Aorta (tissue), 5 donors: Measurements from ENCODE around the gene SERHL2. TPM values are rescaled to one million over a fixed set of nuclear protein-coding genes. Genes with fewer than 3 reads are reported as not detected.
"Not testable (repeated sequence)": the region's sequence is repeated elsewhere in the genome, so short reads cannot be mapped to it uniquely, and the experiment has no call there.

Experiments used
- ATAC-seq: fragments of 200-7000 bp; cut with Tn5 transposase; one replicate; pipeline ENCODE4 v1.9.1; 2022; ENCODE audit warnings: moderate library complexity; ENCODE audit not compliant: low FRiP score
- DNase-seq, 2 donors: peaks; one replicate each; pipeline ENCODE4 v3.0.0-alpha.2; 2020
- H3K27ac ChIP-seq, 2 donors: one replicate each; pipeline ENCODE4 v1.5.1; 2013; ENCODE audit warnings: low read length in 2 of 2, mild to moderate bottlenecking in 2 of 2, moderate library complexity in 2 of 2, control low read depth in 1 of 2, inconsistent platforms in 1 of 2, low read depth in 1 of 2
- H3K27me3 ChIP-seq, 2 donors: one replicate each; pipeline ENCODE4 v1.6.1; 2013; ENCODE audit warnings: control low read depth in 1 of 2, low read length in 1 of 2, mild to moderate bottlenecking in 1 of 2, moderate library complexity in 1 of 2; ENCODE audit not compliant: insufficient read depth in 2 of 2, control insufficient read depth in 1 of 2
- H3K36me3 ChIP-seq, 2 donors: one replicate each; pipeline ENCODE4 v1.6.1; 2013; ENCODE audit warnings: control low read depth in 1 of 2, low read length in 1 of 2, mild to moderate bottlenecking in 1 of 2; ENCODE audit not compliant: insufficient read depth in 2 of 2, control insufficient read depth in 1 of 2
- H3K4me1 ChIP-seq, 2 donors: one replicate each; pipeline ENCODE4 v1.6.1; 2013; ENCODE audit warnings: low read length in 2 of 2, control low read depth in 1 of 2, mild to moderate bottlenecking in 1 of 2, moderate library complexity in 1 of 2; ENCODE audit not compliant: insufficient read depth in 2 of 2, control insufficient read depth in 1 of 2
- H3K4me3 ChIP-seq, 2 donors: one replicate each; pipeline ENCODE4 v1.5.1; 2013; ENCODE audit warnings: low read length in 2 of 2, control low read depth in 1 of 2, mild to moderate bottlenecking in 1 of 2
- H3K9me3 ChIP-seq: one replicate; pipeline ENCODE4 v1.6.1; 2013; ENCODE audit warnings: mild to moderate bottlenecking, low read length; ENCODE audit not compliant: control insufficient read depth
- WGBS, 2 donors: extraction: QIAGEN DNeasy Blood & Tissue Kit; methylation state at CpG; one replicate each; pipeline ENCODE4 v1.1.7; 2013; 5-methylcytosine and 5-hydroxymethylcytosine counted together
- intact Hi-C, 2 donors: fragments of 100-400 bp; cut with DNase I; formaldehyde crosslinking; loops; one replicate each; pipeline versions ENCODE4 v1.14.2 to v1.15.0; 2022
- polyA plus RNA-seq, 2 donors: library from polyadenylated mRNA; stranded (reverse); fragments of 200-250 nt; gene quantifications; one replicate each; pipeline ENCODE4 v1.2.3, GENCODE V29; 2013
- total RNA-seq, 2 donors: library from RNA; stranded (reverse); fragmentation: NEBNext Ultra II Directional; extraction: Animal tissue kit (Norgen Biotek cat#: 25700); gene quantifications; one replicate each; pipeline ENCODE4 v1.2.1, GENCODE V29; 2021
- donor health status: healthy with polysubstance abuse.
- donor health status: Bipolar disorder and iron deficiency.
- donor health status: DM: no; HTN: no; CAD: no.
- donor health status: DM: no; HTN: no; CAD: no.
- donor health status: DM: yes; HTN: yes; CAD: no.

Gene SERHL2
- total and polyA plus RNA-seq, 4 donors, result 1.6 to 4.2 (median 2.5) TPM

- no peak for DNase-seq
- Histone ChIP-seq H3K4me1 (no peaks in the 10 kb centered on the region), H3K27ac (no peak overlapping the region), H3K9me3 (no peaks in the 10 kb centered on the region), H3K36me3 (peaks cover 8 to 9% of the 10 kb centered on the region in 2 donors), H3K4me3 (no peak overlapping the region), H3K27me3 (no peaks in the 10 kb centered on the region)
- intact Hi-C loops, result no loop called here
- 77 to 87% methylated on average over 2 of the region's 2 CpGs for WGBS, 2 donors
- ATAC-seq, result no peak
Observed at GRCh38 chr22:42603427-42603826, 49.7 kb downstream of the SERHL2 start.

GRCh38 chr22:42604403-42604802, 50.6 kb downstream of the SERHL2 start:
- Histone ChIP-seq H3K27ac (no peak overlapping the region), H3K36me3 (peaks cover 5 to 8% of the 10 kb centered on the region in 2 donors), H3K9me3 (no peaks in the 10 kb centered on the region), H3K27me3 (no peaks in the 10 kb centered on the region), H3K4me1 (no peaks in the 10 kb centered on the region), H3K4me3 (no peak overlapping the region)
- no peak for ATAC-seq
- 46 to 54% methylated on average over 3 of the region's 3 CpGs for WGBS, 2 donors
- intact Hi-C loops, result no loop called here
- no peak for DNase-seq

GRCh38 chr22:42607641-42608040, 53.9 kb downstream of the SERHL2 start:
- DNase-seq, H3K9me3 ChIP-seq, intact Hi-C loops, H3K27me3 ChIP-seq, H3K36me3 ChIP-seq, ATAC-seq, H3K4me3 ChIP-seq, H3K27ac ChIP-seq, H3K4me1 ChIP-seq: not testable (repeated sequence)
- 94% methylated on average over 30 to 31 of the region's 31 CpGs for WGBS, 2 donors

GRCh38 chr22:42608136-42608822, 54.5 kb downstream of the SERHL2 start:
- Histone ChIP-seq H3K4me3 (no peak overlapping the region), H3K27ac (no peak overlapping the region), H3K27me3 (no peaks in the 10 kb centered on the region), H3K9me3 (no peaks in the 10 kb centered on the region), H3K36me3 (no peaks in the 10 kb centered on the region), H3K4me1 (no peaks in the 10 kb centered on the region)
- DNase-seq, result no peak
- intact Hi-C loops, result no loop called here
- ATAC-seq, result no peak
- 79 to 81% methylated on average over 11 of the region's 11 CpGs for WGBS, 2 donors

GRCh38 chr22:42608823-42609361, 55.1 kb downstream of the SERHL2 start:
- H3K4me1 ChIP-seq, result no peaks in the 10 kb centered on the region
- H3K4me3 ChIP-seq, result no peak overlapping the region
- no peak overlapping the region for H3K27ac ChIP-seq
- H3K9me3 ChIP-seq, result no peaks in the 10 kb centered on the region
- 49 to 55% methylated on average over 11 of the region's 11 CpGs for WGBS, 2 donors
- intact Hi-C loops, result no loop called here
- DNase-seq, result no peak
- H3K27me3 ChIP-seq, result no peaks in the 10 kb centered on the region
- no peaks in the 10 kb centered on the region for H3K36me3 ChIP-seq
- no peak for ATAC-seq

GRCh38 chr22:42610186-42610585, 56.4 kb downstream of the SERHL2 start:
- intact Hi-C loops, result no loop called here
- H3K9me3 ChIP-seq, result no peaks in the 10 kb centered on the region
- ATAC-seq, result no peak
- no peaks in the 10 kb centered on the region for H3K4me1 ChIP-seq
- 69 to 74% methylated on average over 5 of the region's 5 CpGs for WGBS, 2 donors
- no peak overlapping the region for H3K4me3 ChIP-seq
- no peaks in the 10 kb centered on the region for H3K36me3 ChIP-seq
- no peak for DNase-seq
- H3K27ac ChIP-seq, result no peak overlapping the region
- H3K27me3 ChIP-seq, result peaks cover 0 to 1% of the 10 kb centered on the region in 2 donors

GRCh38 chr22:42611051-42611450, 57.3 kb downstream of the SERHL2 start:
- intact Hi-C loops, result no loop called here
- no peaks in the 10 kb centered on the region for H3K36me3 ChIP-seq
- 73 to 78% methylated on average over 1 of the region's 1 CpG for WGBS, 2 donors
- ATAC-seq (no peak), DNase-seq (no peak)
- H3K4me1 ChIP-seq, result no peaks in the 10 kb centered on the region
- no peaks in the 10 kb centered on the region for H3K9me3 ChIP-seq
- H3K4me3 ChIP-seq, result no peak overlapping the region
- H3K27ac ChIP-seq, result no peak overlapping the region
- peaks cover 0 to 5% of the 10 kb centered on the region in 2 donors for H3K27me3 ChIP-seq

GRCh38 chr22:42612336-42612735, 58.6 kb downstream of the SERHL2 start:
- H3K4me1 ChIP-seq, result no peaks in the 10 kb centered on the region

GRCh38 chr22:42613872-42614301, 60.1 kb downstream of the SERHL2 start:
- intact Hi-C loops, result no loop called here
- peak overlapping the region; percentile 43 to 85 for H3K27ac ChIP-seq
- peak overlapping the region; percentile 51 to 81 for H3K4me3 ChIP-seq
- no peaks in the 10 kb centered on the region for H3K9me3 ChIP-seq
- H3K36me3 ChIP-seq, result no peaks in the 10 kb centered on the region
- no peaks in the 10 kb centered on the region for H3K4me1 ChIP-seq
- 0% methylated on average over 10 of the region's 10 CpGs for WGBS, 2 donors
- DNase-seq, result peak in 1 of 2 donors; percentile 61
- no peak for ATAC-seq
- H3K27me3 ChIP-seq, result peaks cover 0 to 5% of the 10 kb centered on the region in 2 donors

More at GRCh38 chr22:42612336-42612735, 58.6 kb downstream of the SERHL2 start:
- Histone ChIP-seq H3K27me3 (peaks cover 0 to 5% of the 10 kb centered on the region in 2 donors), H3K9me3 (no peaks in the 10 kb centered on the region), H3K27ac (no peak overlapping the region), H3K4me3 (no peak overlapping the region), H3K36me3 (no peaks in the 10 kb centered on the region)
- intact Hi-C loops, result no loop called here
- WGBS, 2 donors, result 62 to 64% methylated on average over 11 of the region's 11 CpGs
- ATAC-seq, result no peak
- DNase-seq, result no peak
